Measurements from ENCODE around the gene SPATA32.

The SPATA32 gene

DNA sequence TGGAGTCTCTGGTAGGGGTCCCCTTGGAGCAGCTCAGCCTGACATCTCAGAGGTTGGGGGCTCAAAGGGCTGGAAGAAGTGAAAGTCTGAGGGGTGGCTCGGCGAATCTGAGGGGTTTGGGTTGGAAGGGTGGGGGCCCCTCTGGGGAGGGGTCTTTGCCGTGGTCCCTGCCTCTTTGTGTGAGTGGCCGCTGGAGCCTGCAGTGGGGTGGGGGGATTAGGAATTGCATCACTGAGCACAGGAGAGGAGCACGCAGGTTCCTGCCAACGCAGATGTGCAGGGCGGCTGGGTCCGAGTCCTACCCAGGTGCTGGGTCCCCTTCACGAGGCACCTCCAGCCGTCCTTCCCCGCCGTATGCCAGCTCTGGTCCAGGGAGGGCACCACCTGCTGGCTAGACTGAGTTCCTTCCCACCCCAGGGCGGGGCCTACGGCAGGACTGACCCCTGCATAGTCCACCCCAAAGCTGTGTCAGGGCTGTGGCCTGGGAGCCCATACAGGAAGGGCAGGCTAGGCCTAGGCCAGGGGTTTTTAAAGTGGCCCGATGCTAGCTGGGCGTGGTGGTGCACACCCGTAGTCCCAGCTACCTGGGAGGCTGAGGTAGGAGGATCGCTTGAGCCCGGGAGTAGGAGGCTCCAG is 30.3 kb downstream of the SPATA32 start:
- TF ChIP-seq, protein P1, sequence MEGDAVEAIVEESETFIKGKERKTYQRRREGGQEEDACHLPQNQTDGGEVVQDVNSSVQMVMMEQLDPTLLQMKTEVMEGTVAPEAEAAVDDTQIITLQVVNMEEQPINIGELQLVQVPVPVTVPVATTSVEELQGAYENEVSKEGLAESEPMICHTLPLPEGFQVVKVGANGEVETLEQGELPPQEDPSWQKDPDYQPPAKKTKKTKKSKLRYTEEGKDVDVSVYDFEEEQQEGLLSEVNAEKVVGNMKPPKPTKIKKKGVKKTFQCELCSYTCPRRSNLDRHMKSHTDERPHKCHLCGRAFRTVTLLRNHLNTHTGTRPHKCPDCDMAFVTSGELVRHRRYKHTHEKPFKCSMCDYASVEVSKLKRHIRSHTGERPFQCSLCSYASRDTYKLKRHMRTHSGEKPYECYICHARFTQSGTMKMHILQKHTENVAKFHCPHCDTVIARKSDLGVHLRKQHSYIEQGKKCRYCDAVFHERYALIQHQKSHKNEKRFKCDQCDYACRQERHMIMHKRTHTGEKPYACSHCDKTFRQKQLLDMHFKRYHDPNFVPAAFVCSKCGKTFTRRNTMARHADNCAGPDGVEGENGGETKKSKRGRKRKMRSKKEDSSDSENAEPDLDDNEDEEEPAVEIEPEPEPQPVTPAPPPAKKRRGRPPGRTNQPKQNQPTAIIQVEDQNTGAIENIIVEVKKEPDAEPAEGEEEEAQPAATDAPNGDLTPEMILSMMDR (IDR thresholded peaks at IDR 0.05; ENCODE audit: low read depth, low read length, missing control alignments): peak; percentile 30
- H3K4me3 ChIP-seq (ENCODE audit: low read depth, low read length): no peak overlapping the region
- in situ Hi-C loops (cut with HindIII; ENCODE audit: low sequenced_read_pairs): no loop called here
- no peak for DNase-seq (ENCODE audit: low read depth)

DNA sequence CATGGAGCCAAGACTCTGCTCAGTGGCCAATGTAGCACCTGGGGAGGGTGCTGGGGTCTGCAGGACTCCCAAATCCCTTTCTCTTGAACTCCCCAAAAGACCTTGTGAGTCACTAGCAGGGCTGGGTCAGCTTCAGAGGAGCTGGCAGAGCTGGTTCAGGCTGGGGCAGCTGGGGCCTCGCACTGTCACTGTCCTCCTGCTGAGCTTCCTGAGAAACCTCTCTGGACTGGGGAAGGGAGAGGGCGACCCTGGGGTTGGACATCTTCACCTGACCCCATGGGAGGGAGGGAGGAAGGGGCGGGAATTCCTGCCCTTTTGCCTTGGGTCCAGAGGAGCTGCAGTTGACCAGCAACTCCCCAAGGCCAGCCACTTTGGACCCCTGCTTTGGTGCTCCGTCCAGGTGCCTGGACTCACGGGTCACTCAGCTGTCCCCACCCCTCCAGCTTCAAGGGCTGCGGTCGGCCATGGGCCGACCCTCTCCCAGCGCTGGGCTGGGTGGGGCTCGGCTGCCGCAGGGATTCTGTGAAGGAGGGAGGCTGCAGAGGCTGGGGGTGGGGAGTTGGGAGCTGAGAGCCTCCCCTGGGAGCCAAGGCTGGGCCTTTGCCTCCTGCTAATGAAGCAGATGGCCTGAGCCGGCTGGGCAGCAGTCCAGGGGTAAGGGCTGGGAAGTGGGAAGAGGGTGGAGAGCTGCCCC is 31.0 kb downstream of the SPATA32 start:
- H3K4me3 ChIP-seq (ENCODE audit: low read depth, low read length): no peak overlapping the region
- in situ Hi-C loops (cut with HindIII; ENCODE audit: low sequenced_read_pairs): no loop called here
- DNase-seq (ENCODE audit: low read depth): no peak
- TF ChIP-seq, protein P1 (IDR thresholded peaks at IDR 0.05; ENCODE audit: low read depth, low read length, missing control alignments): no peak

DNA sequence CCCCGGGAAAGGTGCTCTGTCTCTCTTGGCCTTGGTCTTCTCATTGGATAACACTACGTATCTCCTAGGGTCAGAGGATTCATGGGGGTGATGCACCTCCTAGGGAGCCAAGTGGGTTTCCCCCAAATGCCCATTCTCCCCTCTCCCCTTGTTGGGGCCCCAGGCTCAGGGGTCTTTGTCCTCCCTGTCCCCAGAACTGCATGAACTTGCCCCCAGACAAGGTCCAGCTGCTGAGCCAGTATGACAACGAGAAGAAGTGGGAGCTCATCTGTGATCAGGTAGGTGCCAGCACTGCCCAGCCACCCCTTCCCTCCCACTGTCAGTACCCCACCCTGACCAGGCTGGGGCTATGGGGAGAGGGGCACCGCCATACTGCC is 31.5 kb downstream of the SPATA32 start:
- no peak for DNase-seq (ENCODE audit: low read depth)
- H3K4me3 ChIP-seq (ENCODE audit: low read depth, low read length): no peak overlapping the region
- TF ChIP-seq, protein P1 (IDR thresholded peaks at IDR 0.05; ENCODE audit: low read depth, low read length, missing control alignments): no peak
- in situ Hi-C loops (cut with HindIII; ENCODE audit: low sequenced_read_pairs): no loop called here

DNA sequence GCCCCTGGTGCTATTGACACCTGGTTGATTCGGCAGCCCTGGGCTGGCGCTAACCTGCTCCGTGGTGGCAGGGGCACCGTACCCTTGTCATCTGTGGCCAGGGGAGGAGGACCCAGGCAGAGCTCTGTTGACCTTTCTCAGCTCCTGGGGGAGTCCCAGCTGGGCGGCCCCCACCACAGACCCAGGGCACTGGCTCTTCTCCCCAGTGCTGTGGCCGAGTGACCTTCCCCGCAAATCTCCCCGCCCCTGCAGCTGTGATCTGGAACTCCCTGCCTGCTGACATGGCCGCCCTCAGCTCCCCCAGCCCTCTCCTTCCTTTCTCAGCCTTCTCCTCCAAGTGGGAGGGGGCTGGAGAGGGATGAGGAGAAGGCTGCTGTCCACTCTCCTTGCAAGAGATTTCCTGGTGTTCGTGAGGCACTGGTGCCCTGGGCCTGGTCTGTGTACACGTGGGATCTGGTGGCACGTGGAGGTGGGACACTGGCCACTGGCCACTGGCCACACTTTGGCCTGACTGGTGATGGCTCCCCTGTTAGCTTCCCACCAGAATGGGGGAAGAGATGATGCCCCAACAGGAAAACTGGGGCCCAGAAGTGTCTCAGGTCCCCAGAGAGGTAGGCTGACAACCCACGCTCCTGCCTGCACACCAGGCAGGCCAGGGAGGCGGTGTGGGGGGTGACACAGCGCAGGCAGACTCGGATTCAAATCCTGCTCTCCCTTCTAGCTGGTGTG is 32.0 kb downstream of the SPATA32 start:
- H3K4me3 ChIP-seq (ENCODE audit: low read depth, low read length): no peak overlapping the region
- no peak for DNase-seq (ENCODE audit: low read depth)
- TF ChIP-seq, protein P1 (IDR thresholded peaks at IDR 0.05; ENCODE audit: low read depth, low read length, missing control alignments): no peak
- in situ Hi-C loops (cut with HindIII; ENCODE audit: low sequenced_read_pairs): no loop called here

DNA sequence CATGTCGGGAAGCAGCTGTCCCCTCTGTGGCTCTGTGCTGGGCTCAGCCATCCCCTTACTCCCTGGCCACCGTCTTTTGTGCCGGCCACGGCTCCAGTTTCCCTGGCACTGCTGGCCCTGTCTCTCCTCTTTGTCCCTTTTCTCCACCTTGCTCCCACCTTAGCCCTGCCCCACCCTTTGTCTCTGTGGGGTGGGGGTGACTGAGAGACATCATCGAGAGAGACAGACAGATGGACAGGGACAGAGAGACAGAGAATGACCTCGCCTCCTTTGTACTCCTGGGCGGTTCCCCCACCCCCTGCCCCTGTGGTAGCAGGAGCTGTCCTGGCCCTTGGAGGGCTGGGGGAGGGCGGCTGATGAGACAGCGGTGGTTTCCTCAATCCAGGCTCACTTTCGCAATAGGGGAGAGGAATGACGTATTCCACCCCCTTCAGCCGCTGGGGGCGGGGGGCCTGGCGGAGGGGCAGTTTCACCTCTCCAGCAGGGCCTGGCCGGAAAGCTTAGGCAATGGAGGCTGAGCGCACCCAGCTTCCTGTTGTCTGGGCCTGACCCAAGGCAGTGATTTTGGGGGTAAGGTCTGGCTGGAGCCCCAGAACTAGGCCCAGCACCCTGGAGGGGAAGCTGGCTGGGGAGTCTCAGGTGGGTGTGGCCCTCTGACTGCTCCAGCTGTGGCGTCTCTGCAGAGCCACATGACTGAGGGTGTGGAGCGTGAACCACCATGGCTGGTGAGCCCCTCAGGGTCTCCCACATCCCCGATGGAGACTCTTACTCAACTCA is 32.9 kb downstream of the SPATA32 start:
- peak; percentile 38 for DNase-seq (ENCODE audit: low read depth)
- TF ChIP-seq, protein P1 (IDR thresholded peaks at IDR 0.05; ENCODE audit: low read depth, low read length, missing control alignments): no peak
- in situ Hi-C loops (cut with HindIII; ENCODE audit: low sequenced_read_pairs): no loop called here
- no peak overlapping the region for H3K4me3 ChIP-seq (ENCODE audit: low read depth, low read length)
